ENCODE measurements around the gene ANTXR2.
A peak's percentile ranks its signal among the peaks of the same experiment; 100 is the strongest.

Gene ANTXR2

GRCh38 chr4:80077639-80078038, 4.6 kb upstream of the ANTXR2 start:
- H3K27ac ChIP-seq, result no peak overlapping the region
- ChIA-PET POLR2A (ENCODE audit: low non-redundant PET) (no interaction called here), CTCF (no interaction called here)
- TF ChIP-seq CTCF (conservative IDR thresholded peaks at IDR 0.05; ENCODE audit: low read depth), result no peak
- DNase-seq (ENCODE audit: low spot score), result peak; percentile 63

- POLR2A ChIA-PET (ENCODE audit: low non-redundant PET), result no interaction called here
- CTCF ChIA-PET, result no interaction called here
- TF ChIP-seq CTCF (conservative IDR thresholded peaks at IDR 0.05; ENCODE audit: low read depth), result no peak
- H3K27ac ChIP-seq, result no peak overlapping the region
- no peak for DNase-seq (ENCODE audit: low spot score)
Observed at GRCh38 chr4:80076681-80077080, 3.7 kb upstream of the ANTXR2 start.

- DNase-seq (ENCODE audit: low spot score), result no peak
- POLR2A ChIA-PET (ENCODE audit: low non-redundant PET), result no interaction called here
- H3K27ac ChIP-seq, result no peak overlapping the region
- CTCF ChIA-PET, result no interaction called here
- TF ChIP-seq CTCF (conservative IDR thresholded peaks at IDR 0.05; ENCODE audit: low read depth), result no peak
Observed at GRCh38 chr4:80075995-80076675, 3.1 kb upstream of the ANTXR2 start.

- no peak overlapping the region for H3K27ac ChIP-seq
- CTCF ChIA-PET, result no interaction called here
- POLR2A ChIA-PET (ENCODE audit: low non-redundant PET), result no interaction called here
Observed at GRCh38 chr4:80074651-80075050, 1.6 kb upstream of the ANTXR2 start.

GRCh38 chr4:80074069-80074468, 1.0 kb upstream of the ANTXR2 start:
- CTCF ChIA-PET, result interaction anchor here (1.6 kb wide), 1 partner anchor 110 kb away, joined by 5 read pairs; no protein-coding TSS in a partner anchor
- POLR2A ChIA-PET (ENCODE audit: low non-redundant PET), result no interaction called here
- no peak overlapping the region for H3K27ac ChIP-seq
- TF ChIP-seq CTCF (conservative IDR thresholded peaks at IDR 0.05; ENCODE audit: low read depth), result no peak
- DNase-seq (ENCODE audit: low spot score), result no peak

More at GRCh38 chr4:80074651-80075050, 1.6 kb upstream of the ANTXR2 start:
- no peak for DNase-seq (ENCODE audit: low spot score)
- no peak for TF ChIP-seq CTCF (conservative IDR thresholded peaks at IDR 0.05; ENCODE audit: low read depth)

GRCh38 chr4:80073473-80074008, 512 bp upstream of the ANTXR2 start:
- peak overlapping the region; percentile 93 for H3K27ac ChIP-seq
- ChIA-PET POLR2A (ENCODE audit: low non-redundant PET) (no interaction called here), CTCF (interaction anchor here (0.5 to 1.6 kb wide), 2 partner anchors 110 to 584 kb away, joined by 5 to 7 read pairs; no protein-coding TSS in a partner anchor)
- DNase-seq (ENCODE audit: low spot score), result no peak
- TF ChIP-seq CTCF (conservative IDR thresholded peaks at IDR 0.05; ENCODE audit: low read depth), result no peak
